HEK293 (cell line): ENCODE measurements around the gene ARRDC2.

Source experiments
- AEBP2 ChIP-seq: fragments of 450-650 bp; formaldehyde crosslinking; IDR thresholded peaks from 2 replicates; pipeline ENCODE4 v1.5.1; 2016; ENCODE audit warnings: missing biosample characterization, missing genetic modification characterization, borderline replicate concordance
- BCL6B ChIP-seq: fragments of 450-650 bp; formaldehyde crosslinking; IDR thresholded peaks from 2 replicates; pipeline ENCODE4 v1.5.1; 2017; ENCODE audit warnings: missing biosample characterization, missing genetic modification characterization
- CTCF ChIP-seq: fragments of 450-650 bp; formaldehyde crosslinking; IDR thresholded peaks from 2 replicates; pipeline ENCODE4 v1.5.1; 2016; ENCODE audit warnings: missing biosample characterization, missing genetic modification characterization
- GLIS1 ChIP-seq: fragments of 450-650 bp; formaldehyde crosslinking; IDR thresholded peaks from 2 replicates; pipeline ENCODE4 v1.5.1; 2016; ENCODE audit warnings: missing biosample characterization, missing genetic modification characterization
- KLF16 ChIP-seq: fragments of 450-650 bp; formaldehyde crosslinking; IDR thresholded peaks from 2 replicates; pipeline ENCODE4 v1.5.1; 2017; ENCODE audit warnings: missing biosample characterization, missing genetic modification characterization
- MEIS1 ChIP-seq: sonication (generic); formaldehyde crosslinking; IDR thresholded peaks from 2 replicates; pipeline ENCODE4 v1.8.1; 2022; ENCODE audit warnings: missing genetic modification reagents, mild to moderate bottlenecking, borderline replicate concordance
- MYNN ChIP-seq: fragments of 450-650 bp; formaldehyde crosslinking; IDR thresholded peaks from 2 replicates; pipeline ENCODE4 v1.5.1; 2016; ENCODE audit warnings: missing biosample characterization, missing genetic modification characterization, borderline replicate concordance
- MZF1 ChIP-seq: fragments of 450-650 bp; formaldehyde crosslinking; IDR thresholded peaks from 2 replicates; pipeline ENCODE4 v1.5.1; 2017; ENCODE audit warnings: missing biosample characterization, missing genetic modification characterization, borderline replicate concordance
- OVOL3 ChIP-seq: fragments of 450-650 bp; formaldehyde crosslinking; IDR thresholded peaks from 2 replicates; pipeline ENCODE4 v1.5.1; 2016; ENCODE audit warnings: missing biosample characterization, missing genetic modification characterization
- REST ChIP-seq: fragments of 450-650 bp; formaldehyde crosslinking; IDR thresholded peaks from 2 replicates; pipeline ENCODE4 v1.5.1; 2016; ENCODE audit warnings: missing biosample characterization, missing genetic modification characterization
- SCRT2 ChIP-seq: fragments of 450-650 bp; formaldehyde crosslinking; IDR thresholded peaks from 2 replicates; pipeline ENCODE4 v1.5.1; 2016; ENCODE audit warnings: missing biosample characterization, missing genetic modification characterization
- SP7 ChIP-seq: fragments of 450-650 bp; formaldehyde crosslinking; IDR thresholded peaks from 2 replicates; pipeline ENCODE4 v1.5.1; 2016; ENCODE audit warnings: missing biosample characterization, missing genetic modification characterization
- ZBTB20 ChIP-seq: fragments of 450-650 bp; formaldehyde crosslinking; IDR thresholded peaks from 2 replicates; pipeline ENCODE4 v1.5.1; 2016; ENCODE audit warnings: missing biosample characterization, missing genetic modification characterization
- ZNF114 ChIP-seq: fragments of 450-650 bp; formaldehyde crosslinking; IDR thresholded peaks from 2 replicates; pipeline ENCODE4 v1.5.0; 2017; ENCODE audit warnings: missing biosample characterization, missing genetic modification characterization
- ZNF121 ChIP-seq: fragments of 450-650 bp; formaldehyde crosslinking; IDR thresholded peaks from 2 replicates; pipeline ENCODE4 v1.5.1; 2016; ENCODE audit warnings: missing biosample characterization, missing genetic modification characterization
- ZNF132 ChIP-seq: fragments of 450-650 bp; formaldehyde crosslinking; IDR thresholded peaks from 2 replicates; pipeline ENCODE4 v1.5.1; 2017; ENCODE audit warnings: missing biosample characterization, missing genetic modification characterization, borderline replicate concordance
- ZNF146 ChIP-seq: fragments of 450-650 bp; formaldehyde crosslinking; IDR thresholded peaks from 2 replicates; pipeline ENCODE4 v1.5.1; 2016; ENCODE audit warnings: missing biosample characterization, missing genetic modification characterization
- ZNF155 ChIP-seq: fragments of 450-650 bp; formaldehyde crosslinking; IDR thresholded peaks from 2 replicates; pipeline ENCODE4 v1.5.1; 2016; ENCODE audit warnings: missing biosample characterization, missing genetic modification characterization
- ZNF18 ChIP-seq: fragments of 450-650 bp; formaldehyde crosslinking; IDR thresholded peaks from 2 replicates; pipeline ENCODE4 v1.5.1; 2016; ENCODE audit warnings: missing biosample characterization, missing genetic modification characterization
- ZNF211 ChIP-seq: fragments of 450-650 bp; formaldehyde crosslinking; IDR thresholded peaks from 2 replicates; pipeline ENCODE4 v1.5.1; 2016; ENCODE audit warnings: low read depth, missing biosample characterization, missing genetic modification characterization
- ZNF398 ChIP-seq: fragments of 450-650 bp; formaldehyde crosslinking; IDR thresholded peaks from 2 replicates; pipeline ENCODE4 v1.5.1; 2017; ENCODE audit warnings: missing biosample characterization, missing genetic modification characterization
- ZNF416 ChIP-seq: fragments of 450-650 bp; formaldehyde crosslinking; IDR thresholded peaks from 2 replicates; pipeline ENCODE4 v1.5.1; 2016; ENCODE audit warnings: missing biosample characterization, missing genetic modification characterization
- TF ChIP-seq, protein P1 (sequence below): fragments of 450-650 bp; IDR thresholded peaks from 2 replicates; pipeline ENCODE4 v1.5.1; 2018; ENCODE audit warnings: missing biosample characterization, mild to moderate bottlenecking, missing genetic modification characterization
- TF ChIP-seq, protein P2 (sequence below): fragments of 450-650 bp; formaldehyde crosslinking; IDR thresholded peaks from 2 replicates; pipeline ENCODE4; 2016; ENCODE audit warnings: missing biosample characterization, missing genetic modification characterization

Gene ARRDC2

GRCh38 chr19:18046059-18046718, 38.2 kb downstream of the ARRDC2 start (continued):
- TF ChIP-seq ZNF398 (tag by site-specific recombination) (peak; percentile 74), ZNF211 (tag by site-specific recombination) (no peak), AEBP2 (tag by site-specific recombination) (no peak), OVOL3 (tag by site-specific recombination) (no peak), MYNN (tag by site-specific recombination) (no peak), SP7 (tag by site-specific recombination) (peak; percentile 90), ZNF121 (tag by site-specific recombination) (no peak), KLF16 (tag by site-specific recombination) (no peak), ZBTB20 (no peak), GLIS1 (tag by site-specific recombination) (peak; percentile 92), REST (tag by site-specific recombination) (no peak), MZF1 (tag by site-specific recombination) (no peak), BCL6B (tag by site-specific recombination) (no peak), ZNF132 (tag by site-specific recombination) (no peak), ZNF114 (tag by site-specific recombination) (no peak), ZNF18 (tag by site-specific recombination) (no peak), MEIS1 (CRISPR knock-in tag) (no peak), CTCF (tag by site-specific recombination) (no peak), ZNF155 (tag by site-specific recombination) (no peak), SCRT2 (tag by site-specific recombination) (no peak), ZNF146 (tag by site-specific recombination) (no peak), ZNF416 (no peak)
- TF ChIP-seq, protein P1, sequence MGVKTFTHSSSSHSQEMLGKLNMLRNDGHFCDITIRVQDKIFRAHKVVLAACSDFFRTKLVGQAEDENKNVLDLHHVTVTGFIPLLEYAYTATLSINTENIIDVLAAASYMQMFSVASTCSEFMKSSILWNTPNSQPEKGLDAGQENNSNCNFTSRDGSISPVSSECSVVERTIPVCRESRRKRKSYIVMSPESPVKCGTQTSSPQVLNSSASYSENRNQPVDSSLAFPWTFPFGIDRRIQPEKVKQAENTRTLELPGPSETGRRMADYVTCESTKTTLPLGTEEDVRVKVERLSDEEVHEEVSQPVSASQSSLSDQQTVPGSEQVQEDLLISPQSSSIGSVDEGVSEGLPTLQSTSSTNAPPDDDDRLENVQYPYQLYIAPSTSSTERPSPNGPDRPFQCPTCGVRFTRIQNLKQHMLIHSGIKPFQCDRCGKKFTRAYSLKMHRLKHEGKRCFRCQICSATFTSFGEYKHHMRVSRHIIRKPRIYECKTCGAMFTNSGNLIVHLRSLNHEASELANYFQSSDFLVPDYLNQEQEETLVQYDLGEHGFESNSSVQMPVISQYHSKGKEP (tag by site-specific recombination): no peak
- TF ChIP-seq, protein P2, sequence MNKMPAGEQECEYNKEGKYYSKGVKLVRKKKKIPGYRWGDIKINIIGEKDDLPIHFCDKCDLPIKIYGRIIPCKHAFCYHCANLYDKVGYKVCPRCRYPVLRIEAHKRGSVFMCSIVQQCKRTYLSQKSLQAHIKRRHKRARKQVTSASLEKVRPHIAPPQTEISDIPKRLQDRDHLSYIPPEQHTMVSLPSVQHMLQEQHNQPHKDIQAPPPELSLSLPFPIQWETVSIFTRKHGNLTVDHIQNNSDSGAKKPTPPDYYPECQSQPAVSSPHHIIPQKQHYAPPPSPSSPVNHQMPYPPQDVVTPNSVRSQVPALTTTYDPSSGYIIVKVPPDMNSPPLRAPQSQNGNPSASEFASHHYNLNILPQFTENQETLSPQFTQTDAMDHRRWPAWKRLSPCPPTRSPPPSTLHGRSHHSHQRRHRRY (tag by site-specific recombination): no peak
